K562 (cell line): ENCODE results near the gene MAST3. TPM values are rescaled to one million over a fixed set of nuclear protein-coding genes. Genes with fewer than 3 reads are reported as not detected.

Experiments
- CBX5 ChIP-seq: IDR thresholded peaks from 2 replicates; pipeline ENCODE4 v1.6.1; 2014; ENCODE audit warnings: low read depth, borderline replicate concordance
- FOXP4 ChIP-seq: sonication (generic); formaldehyde crosslinking; IDR thresholded peaks from 2 replicates; pipeline ENCODE4 v1.8.0; 2022; ENCODE audit warnings: mild to moderate bottlenecking, missing genetic modification reagents, borderline replicate concordance
- GATAD2B ChIP-seq: fragments of 450-650 bp; IDR thresholded peaks from 2 replicates; pipeline ENCODE4 v1.6.1; 2017; ENCODE audit warnings: mild to moderate bottlenecking, borderline replicate concordance
- HMG20A ChIP-seq: fragments of 450-650 bp; formaldehyde crosslinking; conservative IDR thresholded peaks from 2 replicates; pipeline ENCODE4 v1.4.0; 2020; ENCODE audit warnings: mild to moderate bottlenecking, mixed read lengths
- HSF4 ChIP-seq: fragments of 250-450 bp; sonication (Bioruptor Pico); IDR thresholded peaks from 2 replicates; pipeline ENCODE4 v2.1.2; 2022; ENCODE audit warnings: mild to moderate bottlenecking, moderate library complexity, borderline replicate concordance
- KDM5B ChIP-seq: fragments of 200-600 bp; sonication (generic); IDR thresholded peaks from 2 replicates; pipeline ENCODE4 v1.6.1; 2012; ENCODE audit warnings: low read depth, mild to moderate bottlenecking, moderate library complexity, low read length, control low read depth, inconsistent platforms; ENCODE audit not compliant: insufficient replicate concordance
- MTA1 ChIP-seq: fragments of 450-650 bp; IDR thresholded peaks from 2 replicates; pipeline ENCODE4 v1.6.1; 2017; ENCODE audit warnings: borderline replicate concordance
- NCOA1 ChIP-seq: fragments of 450-650 bp; IDR thresholded peaks from 2 replicates; pipeline ENCODE4 v1.6.1; 2016; ENCODE audit warnings: low read depth
- NFIC ChIP-seq: fragments of 450-650 bp; IDR thresholded peaks from 2 replicates; pipeline ENCODE4 v1.6.1; 2017; ENCODE audit warnings: mild to moderate bottlenecking, inconsistent platforms
- NR2C2 ChIP-seq, 2 experiments: fragments of 200-800 bp in 1 of 2; sonication (Bioruptor generic) in 1 of 2; sonication (generic) in 1 of 2; formaldehyde crosslinking in 1 of 2; IDR thresholded peaks; 2 replicates each; pipeline versions ENCODE4 v1.6.1 to v1.8.0; 2016 to 2022; ENCODE audit warnings: mild to moderate bottlenecking in 1 of 2, missing compliant biosample characterization in 1 of 2, missing genetic modification characterization in 1 of 2, missing genetic modification reagents in 1 of 2
- NUFIP1 ChIP-seq: fragments of 450-650 bp; IDR thresholded peaks from 2 replicates; pipeline ENCODE4 v1.6.1; 2018; ENCODE audit not compliant: partially characterized antibody
- POLR2G ChIP-seq: fragments of 200-400 bp; formaldehyde crosslinking; IDR thresholded peaks from 2 replicates; pipeline ENCODE4 v1.6.1; 2017; ENCODE audit warnings: low read depth, mild to moderate bottlenecking, antibody characterized with exemption, low read length, moderate library complexity
- SAFB ChIP-seq: fragments of 200-400 bp; formaldehyde crosslinking; IDR thresholded peaks from 2 replicates; pipeline ENCODE4 v1.6.1; 2017; ENCODE audit warnings: low read depth, low read length, borderline replicate concordance
- ZBTB43 ChIP-seq: sonication (generic); formaldehyde crosslinking; IDR thresholded peaks from 2 replicates; pipeline ENCODE4 v1.8.0; 2023; ENCODE audit warnings: mild to moderate bottlenecking, missing genetic modification reagents
- ZC3H4 ChIP-seq: sonication (generic); formaldehyde crosslinking; IDR thresholded peaks from 2 replicates; pipeline ENCODE4 v1.9.0; 2021; ENCODE audit warnings: missing genetic modification reagents, borderline replicate concordance
- ZNF143 ChIP-seq: sonication (generic); formaldehyde crosslinking; IDR thresholded peaks from 2 replicates; pipeline ENCODE4 v1.9.0; 2022; ENCODE audit warnings: mild to moderate bottlenecking, missing genetic modification reagents
- ZNF277 ChIP-seq: fragments of 250-450 bp; sonication (Bioruptor Pico); IDR thresholded peaks from 2 replicates; pipeline ENCODE4 v1.8.0; 2022; ENCODE audit warnings: inconsistent platforms, mild to moderate bottlenecking, moderate library complexity, borderline replicate concordance
- polyA plus RNA-seq, 8 experiments: library from polyadenylated mRNA; depleted of rRNA in 4 of 8; stranded (reverse) in 5 of 8; unstranded in 3 of 8; fragments of >200 nt; fragmentation: Nextera tagmentation in 2 of 8; fragmentation: Illumina TruSeq in 1 of 8; extraction: Ambion mirVana in 2 of 8; extraction: Trizol in 1 of 8; gene quantifications; 2 replicates each; pipeline versions ENCODE4 v1.2.1 to v1.2.3, GENCODE V29; 2011 to 2014; ENCODE audit warnings: inconsistent platforms in 1 of 8, missing spikeins in 1 of 8
- total RNA-seq, 7 experiments: library from RNA; depleted of rRNA in 6 of 7; stranded (reverse); fragments of >200 nt in 6 of 7; fragmentation: Illumina TruSeq in 2 of 7; extraction: Trizol in 2 of 7; gene quantifications; 2 replicates each; pipeline versions ENCODE4 v1.2.1 to v1.2.3, GENCODE V29; 2011 to 2021; ENCODE audit warnings: low replicate concordance in 1 of 7

MAST3 gene
- total and polyA plus RNA-seq, 9 of the 15 experiments (the other 6 are each of a cell fraction or from before 2014, with no cell fraction given), result 0.94 to 9.9 (median 2.4) TPM

- no peak for TF ChIP-seq HMG20A (CRISPR knock-in tag)
- TF ChIP-seq POLR2G, result peak; percentile 42; the same call in 1 of the 2 replicates
- 0 out of 2 replicates have a peak, but pooled peaks have one; percentile 20 for TF ChIP-seq MTA1
- TF ChIP-seq GATAD2B, result no peak
- 0 out of 2 replicates have a peak, but pooled peaks have one; percentile 17 for TF ChIP-seq SAFB
- no peak for TF ChIP-seq NUFIP1
- no peak for TF ChIP-seq HSF4 (CRISPR knock-in tag)
- 0 out of 2 replicates have a peak, but pooled peaks have one; percentile 47 for TF ChIP-seq ZNF143 (CRISPR knock-in tag)
- TF ChIP-seq NR2C2 (CRISPR knock-in tag; IDR thresholded peaks at IDR 0.05), result peak; percentile 75
- peak; percentile 95 for TF ChIP-seq NR2C2 (tag; IDR thresholded peaks at IDR 0.05)
- 0 out of 2 replicates have a peak, but pooled peaks have one; percentile 89 for TF ChIP-seq ZBTB43 (CRISPR knock-in tag)
- no peak for TF ChIP-seq CBX5
- 0 out of 2 replicates have a peak, but pooled peaks have one; percentile 14 for TF ChIP-seq NFIC
- peak; percentile 26; the same call in 1 of the 2 replicates for TF ChIP-seq FOXP4 (CRISPR knock-in tag)
- TF ChIP-seq ZC3H4 (CRISPR knock-in tag), result peak; percentile 86; the same call in 1 of the 2 replicates
- TF ChIP-seq ZNF277, result no peak
- 0 out of 2 replicates have a peak, but pooled peaks have one; percentile 17 for TF ChIP-seq NCOA1
- TF ChIP-seq KDM5B, result peak; percentile 10
Measured at GRCh38 chr19:18193388-18194180, 96.0 kb downstream of the MAST3 start (continued).
